ENCODE results near the gene PITPNC1.

The PITPNC1 gene

GRCh38 chr17:67663457-67663856 lies 286.4 kb downstream of the PITPNC1 start:
- no peak for DNase-seq (ENCODE audit: low read depth)
- TF ChIP-seq CTCF (conservative IDR thresholded peaks at IDR 0.05; ENCODE audit: low read depth, low read length), result peak; percentile 8
- H3K4me3 ChIP-seq (ENCODE audit: low read depth, low read length), result no peak overlapping the region

- DNase-seq (ENCODE audit: low read depth), result no peak
- no peak overlapping the region for H3K4me3 ChIP-seq (ENCODE audit: low read depth, low read length)
- TF ChIP-seq CTCF (conservative IDR thresholded peaks at IDR 0.05; ENCODE audit: low read depth, low read length), result no peak
Observed at GRCh38 chr17:67666028-67666427, 288.9 kb downstream of the PITPNC1 start.

GRCh38 chr17:67666710-67667109 lies 289.6 kb downstream of the PITPNC1 start:
- H3K4me3 ChIP-seq (ENCODE audit: low read depth, low read length), result no peak overlapping the region
- TF ChIP-seq CTCF (conservative IDR thresholded peaks at IDR 0.05; ENCODE audit: low read depth, low read length), result no peak
- DNase-seq (ENCODE audit: low read depth), result no peak

GRCh38 chr17:67671493-67671892 lies 294.4 kb downstream of the PITPNC1 start:
- no peak overlapping the region for H3K4me3 ChIP-seq (ENCODE audit: low read depth, low read length)
- DNase-seq (ENCODE audit: low read depth), result peak; percentile 20
- TF ChIP-seq CTCF (conservative IDR thresholded peaks at IDR 0.05; ENCODE audit: low read depth, low read length), result no peak

- H3K4me3 ChIP-seq (ENCODE audit: low read depth, low read length), result no peak overlapping the region
- DNase-seq (ENCODE audit: low read depth), result no peak
- no peak for TF ChIP-seq CTCF (conservative IDR thresholded peaks at IDR 0.05; ENCODE audit: low read depth, low read length)
Observed at GRCh38 chr17:67672592-67673335, 295.7 kb downstream of the PITPNC1 start.

- DNase-seq (ENCODE audit: low read depth), result no peak
- no peak for TF ChIP-seq CTCF (conservative IDR thresholded peaks at IDR 0.05; ENCODE audit: low read depth, low read length)
- H3K4me3 ChIP-seq (ENCODE audit: low read depth, low read length), result no peak overlapping the region
Observed at GRCh38 chr17:67675481-67675880, 298.4 kb downstream of the PITPNC1 start.

- no peak for TF ChIP-seq CTCF (conservative IDR thresholded peaks at IDR 0.05; ENCODE audit: low read depth, low read length)
- no peak for DNase-seq (ENCODE audit: low read depth)
- no peak overlapping the region for H3K4me3 ChIP-seq (ENCODE audit: low read depth, low read length)
Observed at GRCh38 chr17:67676305-67676704, 299.2 kb downstream of the PITPNC1 start.

Data from choroid plexus epithelial cell (primary cell).